Sigmoid colon (tissue), 4 donors: ENCODE results near the gene MYL3.

Experiments used
- EP300 ChIP-seq, 4 donors: sonication (generic); formaldehyde crosslinking; IDR thresholded peaks; one replicate each; pipeline ENCODE4 v1.6.1; 2017; ENCODE audit warnings: antibody characterized with exemption in 4 of 4
- POLR2A ChIP-seq, 2 donors: fragments of 450-650 bp; IDR thresholded peaks; one replicate each; pipeline ENCODE4 v1.6.1; 2016; ENCODE audit warnings: antibody characterized with exemption in 2 of 2, mild to moderate bottlenecking in 2 of 2, moderate library complexity in 2 of 2
- POLR2AphosphoS5 ChIP-seq, 4 donors: sonication (generic); formaldehyde crosslinking; IDR thresholded peaks; one replicate each; pipeline ENCODE4 v1.6.1; 2017; ENCODE audit warnings: antibody characterized with exemption in 4 of 4
- TF ChIP-seq, protein P1 (sequence below), 4 experiments: fragments of 450-650 bp in 3 of 4; fragments of 200-600 bp in 1 of 4; IDR thresholded peaks; one replicate each; pipeline ENCODE4 v1.5.1; 2016 to 2019; ENCODE audit warnings: antibody characterized with exemption in 4 of 4, mild to moderate bottlenecking in 3 of 4, moderate library complexity in 2 of 4

DNA sequence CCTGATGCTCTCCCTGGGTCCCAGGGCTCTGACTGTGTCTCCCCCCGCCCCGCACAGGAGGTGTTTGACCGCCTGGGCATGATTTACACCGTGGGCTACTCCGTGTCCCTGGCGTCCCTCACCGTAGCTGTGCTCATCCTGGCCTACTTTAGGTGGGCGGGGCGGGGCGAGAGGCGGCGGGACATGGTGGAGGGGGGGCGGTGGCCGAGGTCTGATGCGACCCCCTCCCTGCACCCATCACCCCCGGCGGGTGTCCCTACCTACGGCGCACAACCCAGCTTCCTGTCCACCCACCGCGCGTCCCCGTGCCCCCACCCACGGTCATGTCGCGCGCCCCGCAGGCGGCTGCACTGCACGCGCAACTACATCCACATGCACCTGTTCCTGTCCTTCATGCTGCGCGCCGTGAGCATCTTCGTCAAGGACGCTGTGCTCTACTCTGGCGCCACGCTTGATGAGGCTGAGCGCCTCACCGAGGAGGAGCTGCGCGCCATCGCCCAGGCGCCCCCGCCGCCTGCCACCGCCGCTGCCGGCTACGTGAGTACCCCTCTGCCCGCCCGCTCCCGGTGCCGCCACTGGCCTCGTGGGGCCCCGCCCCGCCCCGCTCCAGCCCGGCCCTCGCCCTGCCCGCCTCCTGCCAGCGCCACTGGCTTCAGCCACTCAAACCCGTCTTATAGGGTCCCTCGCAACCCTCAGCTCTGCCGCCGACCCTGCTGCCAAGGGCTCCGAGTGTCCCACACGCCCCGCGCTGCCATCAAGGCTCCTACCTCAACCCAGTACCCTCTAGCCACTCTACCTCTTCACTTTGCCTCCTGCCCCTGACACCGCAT is 35.3 kb upstream of the MYL3 start:
- TF ChIP-seq, protein P1, sequence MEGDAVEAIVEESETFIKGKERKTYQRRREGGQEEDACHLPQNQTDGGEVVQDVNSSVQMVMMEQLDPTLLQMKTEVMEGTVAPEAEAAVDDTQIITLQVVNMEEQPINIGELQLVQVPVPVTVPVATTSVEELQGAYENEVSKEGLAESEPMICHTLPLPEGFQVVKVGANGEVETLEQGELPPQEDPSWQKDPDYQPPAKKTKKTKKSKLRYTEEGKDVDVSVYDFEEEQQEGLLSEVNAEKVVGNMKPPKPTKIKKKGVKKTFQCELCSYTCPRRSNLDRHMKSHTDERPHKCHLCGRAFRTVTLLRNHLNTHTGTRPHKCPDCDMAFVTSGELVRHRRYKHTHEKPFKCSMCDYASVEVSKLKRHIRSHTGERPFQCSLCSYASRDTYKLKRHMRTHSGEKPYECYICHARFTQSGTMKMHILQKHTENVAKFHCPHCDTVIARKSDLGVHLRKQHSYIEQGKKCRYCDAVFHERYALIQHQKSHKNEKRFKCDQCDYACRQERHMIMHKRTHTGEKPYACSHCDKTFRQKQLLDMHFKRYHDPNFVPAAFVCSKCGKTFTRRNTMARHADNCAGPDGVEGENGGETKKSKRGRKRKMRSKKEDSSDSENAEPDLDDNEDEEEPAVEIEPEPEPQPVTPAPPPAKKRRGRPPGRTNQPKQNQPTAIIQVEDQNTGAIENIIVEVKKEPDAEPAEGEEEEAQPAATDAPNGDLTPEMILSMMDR (IDR thresholded peaks at IDR 0.05) = no peak
- TF ChIP-seq POLR2A (IDR thresholded peaks at IDR 0.05) (no peak), EP300 (IDR thresholded peaks at IDR 0.05) (no peak), POLR2AphosphoS5 (IDR thresholded peaks at IDR 0.05) (no peak)
